Brain microvascular endothelial cell (primary cell): ENCODE results near the gene RAB12.

Experiments
- DNase-seq: peaks from one replicate; pipeline ENCODE4 v3.0.0-alpha.2; 2020
- H3K27ac ChIP-seq: fragments of 250-450 bp; sonication (Bioruptor Pico); 2 replicates; pipeline ENCODE4 v1.5.1; 2020; ENCODE audit warnings: mild to moderate bottlenecking, moderate library complexity
- H3K27me3 ChIP-seq: fragments of 250-450 bp; sonication (Bioruptor Pico); replicated peaks from 2 replicates; pipeline ENCODE4 v1.5.1; 2020; ENCODE audit warnings: mild to moderate bottlenecking
- H3K36me3 ChIP-seq: fragments of 250-450 bp; sonication (Bioruptor Pico); replicated peaks from 2 replicates; pipeline ENCODE4 v1.5.1; 2020; ENCODE audit warnings: mild to moderate bottlenecking
- H3K4me3 ChIP-seq: 2 replicates; pipeline ENCODE4 v1.5.1; 2011; ENCODE audit warnings: low read depth, mild to moderate bottlenecking, control low read depth, low read length, moderate library complexity
- CTCF ChIP-seq: IDR thresholded peaks from 2 replicates; pipeline ENCODE4 v1.5.1; 2011; ENCODE audit warnings: low read depth, mild to moderate bottlenecking, moderate library complexity, low read length, control low read depth, inconsistent platforms; ENCODE audit errors: missing control alignments
- in situ Hi-C: cut with HindIII; loops from 2 replicates; pipeline ENCODE4 v1.10.0; 2017; ENCODE audit warnings: low sequenced_read_pairs, low pct_ligation_motif_present

Gene RAB12

GRCh38 chr18:8685914-8686216 lies 76.6 kb downstream of the RAB12 start:
- in situ Hi-C loops = no loop called here
- H3K4me3 ChIP-seq = no peak overlapping the region
- H3K27me3 ChIP-seq = no peaks in the 10 kb centered on the region
- DNase-seq = no peak
- no peak overlapping the region for H3K27ac ChIP-seq
- TF ChIP-seq CTCF = no peak
- no peaks in the 10 kb centered on the region for H3K36me3 ChIP-seq

- in situ Hi-C loops = no loop called here
- Histone ChIP-seq H3K36me3 (no peaks in the 10 kb centered on the region), H3K27ac (no peak overlapping the region), H3K4me3 (no peak overlapping the region), H3K27me3 (no peaks in the 10 kb centered on the region)
- DNase-seq = no peak
- TF ChIP-seq CTCF = no peak
These were observed 77.4 kb downstream of the RAB12 start for GRCh38 chr18:8686611-8687010.

- H3K27ac ChIP-seq = no peak overlapping the region
- TF ChIP-seq CTCF = no peak
- in situ Hi-C loops = no loop called here
These were observed 79.1 kb downstream of the RAB12 start for GRCh38 chr18:8688216-8688800.

GRCh38 chr18:8688816-8689215 lies 79.6 kb downstream of the RAB12 start:
- no peak for DNase-seq
- Histone ChIP-seq H3K36me3 (no peaks in the 10 kb centered on the region), H3K27me3 (no peaks in the 10 kb centered on the region), H3K4me3 (no peak overlapping the region), H3K27ac (no peak overlapping the region)
- no peak for TF ChIP-seq CTCF
- in situ Hi-C loops = no loop called here

More at GRCh38 chr18:8688216-8688800, 79.1 kb downstream of the RAB12 start:
- Histone ChIP-seq H3K4me3 (no peak overlapping the region), H3K36me3 (no peaks in the 10 kb centered on the region), H3K27me3 (no peaks in the 10 kb centered on the region)
- DNase-seq = no peak
